SK-N-SH (cell line): ENCODE results near the gene TTC28.

Experiments
- CTCF ChIP-seq: fragments of 200-600 bp; sonication (generic); IDR thresholded peaks from 2 replicates; pipeline ENCODE4 v1.6.1; 2017; ENCODE audit warnings: antibody characterized with exemption, mild to moderate bottlenecking, moderate library complexity
- EZH2phosphoT487 ChIP-seq: fragments of 200-600 bp; sonication (generic); IDR thresholded peaks from 2 replicates; pipeline ENCODE4 v1.6.1; 2017; ENCODE audit warnings: low read depth, mixed run types, mild to moderate bottlenecking, antibody characterized with exemption, moderate library complexity, borderline replicate concordance
- FOSL2 ChIP-seq: IDR thresholded peaks from 2 replicates; pipeline ENCODE4 v1.4.0; 2012; ENCODE audit warnings: low read depth, mild to moderate bottlenecking, moderate library complexity, borderline replicate concordance
- FOXJ3 ChIP-seq: sonication (generic); formaldehyde crosslinking; IDR thresholded peaks from 2 replicates; pipeline ENCODE4 v1.5.1; 2020; ENCODE audit warnings: mild to moderate bottlenecking, missing genetic modification reagents
- POLR2AphosphoS5 ChIP-seq: IDR thresholded peaks from 2 replicates; pipeline ENCODE4 v1.6.1; 2012; ENCODE audit warnings: low read depth, low read length
- REST ChIP-seq: IDR thresholded peaks from 2 replicates; pipeline ENCODE4 v1.6.1; 2012; ENCODE audit warnings: mild to moderate bottlenecking, low read depth, low read length, moderate library complexity
- RFX5 ChIP-seq: IDR thresholded peaks from 2 replicates; pipeline ENCODE4 v1.6.1; 2012; ENCODE audit warnings: mild to moderate bottlenecking, improper control_type of control experiment, low read length
- YY1 ChIP-seq: IDR thresholded peaks from 2 replicates; pipeline ENCODE4 v1.4.0; 2012; ENCODE audit warnings: low read depth, mild to moderate bottlenecking

- no peak for TF ChIP-seq CTCF
- TF ChIP-seq REST, result no peak
- TF ChIP-seq EZH2phosphoT487, result no peak
- TF ChIP-seq RFX5, result no peak
- no peak for TF ChIP-seq FOSL2
- no peak for TF ChIP-seq POLR2AphosphoS5
- no peak for TF ChIP-seq FOXJ3 (CRISPR knock-in tag)
- no peak for TF ChIP-seq YY1
These were observed 553.8 kb downstream of the TTC28 start for GRCh38 chr22:28125799-28126198.
